Measurements from ENCODE around the gene DST.

Gene DST

DNA sequence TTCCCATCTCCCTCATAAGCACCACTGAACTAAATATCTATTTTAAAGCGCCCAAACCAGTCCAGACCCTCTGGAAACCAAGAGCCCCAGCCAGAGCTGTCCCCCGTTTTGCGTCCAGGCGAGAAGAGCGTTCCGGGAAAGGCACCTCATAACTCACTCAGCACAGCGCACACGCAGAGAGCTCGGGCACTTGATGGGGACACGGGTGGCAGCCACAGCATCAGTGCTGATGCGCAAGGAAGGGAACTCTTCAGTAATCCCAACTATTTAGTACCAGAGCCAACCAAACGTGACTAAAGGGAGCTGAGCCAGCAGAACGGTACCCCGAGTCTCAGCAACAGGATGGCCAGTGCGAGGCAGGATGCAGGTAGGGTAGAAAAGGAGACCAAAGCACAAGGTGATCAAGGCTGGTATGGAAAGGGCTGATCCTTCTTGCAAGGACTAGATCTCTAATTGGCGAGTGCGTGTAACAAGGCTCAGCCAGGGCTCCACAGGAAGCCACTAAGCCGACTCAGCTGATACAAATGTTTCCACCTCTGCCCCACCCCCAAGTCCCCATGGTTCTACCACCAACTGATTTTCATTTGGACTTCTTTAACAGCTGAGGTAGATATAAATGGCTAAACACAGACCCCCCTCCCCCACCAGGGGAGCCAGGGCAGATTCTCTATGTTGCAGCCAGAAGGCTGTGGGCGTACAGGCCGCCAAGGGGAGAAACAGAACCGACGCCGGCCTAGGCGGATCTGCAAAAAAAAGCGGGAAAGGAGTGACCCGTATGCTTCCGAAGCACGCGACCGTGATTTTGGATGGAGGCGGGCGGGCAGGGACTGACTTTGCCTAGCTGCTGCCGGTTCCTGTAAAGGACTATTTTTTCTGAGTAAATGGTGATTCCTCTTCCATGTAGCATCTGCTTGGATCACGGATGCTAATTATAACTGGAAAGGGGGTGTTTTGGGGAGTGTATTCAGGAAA, 211.8 kb downstream of the DST start:
- DNase-seq = no peak

DNA sequence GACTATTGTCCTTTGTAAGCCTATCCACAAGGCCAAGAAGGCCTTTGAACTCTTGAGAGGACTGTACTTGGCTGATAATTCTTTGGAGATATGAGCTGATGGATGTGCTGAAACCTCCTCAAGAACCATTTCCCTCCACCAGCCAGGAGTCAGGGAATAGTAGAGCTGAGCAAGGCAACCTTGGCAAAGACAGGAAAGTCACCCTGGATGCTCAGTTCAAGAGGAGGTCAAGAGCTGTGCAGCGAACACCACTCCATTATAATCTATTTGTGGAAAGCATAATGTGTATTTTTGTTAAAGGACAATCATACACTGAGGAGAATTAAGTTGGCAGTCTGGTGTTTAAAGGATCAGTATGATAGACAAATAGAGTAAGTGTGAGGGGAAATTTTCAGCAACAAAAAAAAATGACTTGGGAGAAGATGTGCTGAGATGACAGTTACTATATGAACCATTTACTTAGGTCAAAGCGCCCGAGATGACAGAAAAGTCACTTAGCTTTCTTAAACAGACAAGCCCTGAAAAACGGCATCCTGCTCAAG, 218.1 kb downstream of the DST start:
- no peak for DNase-seq

GRCh38 chr6:56424064-56424463, 218.6 kb downstream of the DST start:
- DNase-seq = no peak

- DNase-seq = no peak
These were observed 222.4 kb downstream of the DST start for GRCh38 chr6:56420296-56420695.

- DNase-seq = no peak
These were observed 223.5 kb downstream of the DST start for GRCh38 chr6:56419191-56419590.

GRCh38 chr6:56417823-56418222, 224.9 kb downstream of the DST start:
- DNase-seq = no peak

GRCh38 chr6:56416247-56416646, 226.4 kb downstream of the DST start:
- DNase-seq = no peak

GRCh38 chr6:56408976-56409375, 233.7 kb downstream of the DST start:
- no peak for DNase-seq

Data from activated CD4-positive, alpha-beta T cell treated with anti-CD3 and anti-CD28 coated beads, Interleukin-2, amount 50 U/mL, for 1 hour (primary cell).